Osteocyte (in vitro differentiated cells): ENCODE data around the gene LCE3A. TPM values are rescaled to one million over a fixed set of nuclear protein-coding genes. Genes with fewer than 3 reads are reported as not detected.
"Not testable (repeated sequence)": the region's sequence is repeated elsewhere in the genome, so short reads cannot be mapped to it uniquely, and the experiment has no call there.

Experiments used
- DNase-seq: peaks from one replicate; pipeline ENCODE4 v3.0.0; 2021; ENCODE audit warnings: mixed read lengths; ENCODE audit not compliant: unreplicated experiment; ENCODE audit errors: extremely low spot score
- H3K27ac Mint-ChIP-seq: one replicate; pipeline ENCODE4 v1.8.0; 2021; ENCODE audit warnings: mild to moderate bottlenecking, mixed read lengths; ENCODE audit not compliant: unreplicated experiment
- H3K27me3 Mint-ChIP-seq: one replicate; pipeline ENCODE4 v1.8.0; 2021; ENCODE audit warnings: mixed read lengths; ENCODE audit not compliant: unreplicated experiment
- H3K36me3 Mint-ChIP-seq: one replicate; pipeline ENCODE4 v1.8.0; 2021; ENCODE audit warnings: mixed read lengths; ENCODE audit not compliant: unreplicated experiment
- H3K4me1 Mint-ChIP-seq: one replicate; pipeline ENCODE4 v1.8.0; 2021; ENCODE audit warnings: mixed read lengths; ENCODE audit not compliant: unreplicated experiment
- H3K4me3 Mint-ChIP-seq: one replicate; pipeline ENCODE4 v1.8.0; 2021; ENCODE audit warnings: mild to moderate bottlenecking, moderate library complexity, mixed read lengths; ENCODE audit not compliant: unreplicated experiment
- H3K9me3 Mint-ChIP-seq: one replicate; pipeline ENCODE4 v1.8.0; 2021; ENCODE audit warnings: mixed read lengths; ENCODE audit not compliant: unreplicated experiment
- long read RNA-seq: library from polyadenylated mRNA; unstranded; transcript quantifications from one replicate; pipeline ENCODE4 v2.0.0, GENCODE V29; 2021
- total RNA-seq: library from RNA; stranded (reverse); gene quantifications from 2 replicates; pipeline ENCODE4 v1.2.1, GENCODE V29; 2021
- TF ChIP-seq, protein P1 (sequence below): fragments of 200-600 bp; sonication (generic); IDR thresholded peaks from 2 replicates; pipeline ENCODE4 v1.5.0; 2021; ENCODE audit warnings: antibody characterized with exemption, mild to moderate bottlenecking, moderate library complexity

Gene LCE3A
- not detected in 2 replicates for total RNA-seq
- long read RNA-seq, result 0 reads

DNA sequence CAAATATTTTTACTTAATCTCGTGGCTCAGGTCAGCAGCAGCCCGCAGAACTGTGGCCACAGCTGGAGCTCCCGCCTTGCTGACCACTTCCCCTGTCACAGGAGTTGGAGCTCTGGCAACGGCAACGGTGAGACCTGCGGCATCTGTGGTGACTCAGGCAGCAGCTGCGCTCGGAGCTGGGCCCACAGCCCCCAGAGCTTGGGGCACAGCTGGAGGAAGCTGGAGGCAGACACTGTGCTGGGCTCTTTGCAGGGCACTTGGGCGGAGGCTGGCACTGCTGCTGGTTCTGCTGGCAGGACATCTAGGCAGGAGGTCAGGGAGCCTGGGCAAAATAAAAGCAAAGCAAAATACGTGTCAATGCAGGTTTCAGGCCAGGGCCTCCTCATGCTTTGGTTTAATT lies at the start of gene LCE3A:
Gene LCE3A (minus strand): TSS at position 301 of the 400 bp plus-strand sequence. CDS start 0 bp downstream, at position 301.
- no peaks in the 10 kb centered on the region for H3K36me3 Mint-ChIP-seq
- no peak for DNase-seq
- TF ChIP-seq, protein P1, sequence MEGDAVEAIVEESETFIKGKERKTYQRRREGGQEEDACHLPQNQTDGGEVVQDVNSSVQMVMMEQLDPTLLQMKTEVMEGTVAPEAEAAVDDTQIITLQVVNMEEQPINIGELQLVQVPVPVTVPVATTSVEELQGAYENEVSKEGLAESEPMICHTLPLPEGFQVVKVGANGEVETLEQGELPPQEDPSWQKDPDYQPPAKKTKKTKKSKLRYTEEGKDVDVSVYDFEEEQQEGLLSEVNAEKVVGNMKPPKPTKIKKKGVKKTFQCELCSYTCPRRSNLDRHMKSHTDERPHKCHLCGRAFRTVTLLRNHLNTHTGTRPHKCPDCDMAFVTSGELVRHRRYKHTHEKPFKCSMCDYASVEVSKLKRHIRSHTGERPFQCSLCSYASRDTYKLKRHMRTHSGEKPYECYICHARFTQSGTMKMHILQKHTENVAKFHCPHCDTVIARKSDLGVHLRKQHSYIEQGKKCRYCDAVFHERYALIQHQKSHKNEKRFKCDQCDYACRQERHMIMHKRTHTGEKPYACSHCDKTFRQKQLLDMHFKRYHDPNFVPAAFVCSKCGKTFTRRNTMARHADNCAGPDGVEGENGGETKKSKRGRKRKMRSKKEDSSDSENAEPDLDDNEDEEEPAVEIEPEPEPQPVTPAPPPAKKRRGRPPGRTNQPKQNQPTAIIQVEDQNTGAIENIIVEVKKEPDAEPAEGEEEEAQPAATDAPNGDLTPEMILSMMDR, result no peak
- H3K27me3 Mint-ChIP-seq, result no peaks in the 10 kb centered on the region
- H3K4me3 Mint-ChIP-seq, result no peak within 1 kb of the TSS
- H3K4me1 Mint-ChIP-seq, result no peaks in the 10 kb centered on the region
- H3K9me3 Mint-ChIP-seq, result peaks cover 58% of the 10 kb centered on the region
- no peak within 1 kb of the TSS for H3K27ac Mint-ChIP-seq

GRCh38 chr1:152667648-152668047 lies 44.7 kb upstream of the LCE3A start:
- Mint-ChIP-seq H3K4me1 (no peaks in the 10 kb centered on the region), H3K27ac (no peak overlapping the region), H3K9me3 (peaks cover 4% of the 10 kb centered on the region), H3K27me3 (no peaks in the 10 kb centered on the region), H3K4me3 (no peak overlapping the region), H3K36me3 (no peaks in the 10 kb centered on the region)
- DNase-seq, result no peak
- TF ChIP-seq, protein P1, result no peak

GRCh38 chr1:152666171-152666570 lies 43.3 kb upstream of the LCE3A start:
- not testable (repeated sequence) for H3K36me3 Mint-ChIP-seq, H3K9me3 Mint-ChIP-seq

GRCh38 chr1:152663098-152663497 lies 40.2 kb upstream of the LCE3A start, which contains the start of gene LCE2D:
LCE2D (plus strand) TSS chr1:152663380; CDS start chr1:152664106, 726 bp downstream.
- H3K27ac Mint-ChIP-seq, result no peak within 1 kb of the TSS
- TF ChIP-seq, protein P1, result no peak
- no peaks in the 10 kb centered on the region for H3K36me3 Mint-ChIP-seq
- H3K4me3 Mint-ChIP-seq, result no peak within 1 kb of the TSS
- DNase-seq, result no peak
- H3K4me1 Mint-ChIP-seq, result no peaks in the 10 kb centered on the region
- no peaks in the 10 kb centered on the region for H3K27me3 Mint-ChIP-seq
- peaks cover 4% of the 10 kb centered on the region for H3K9me3 Mint-ChIP-seq

More at GRCh38 chr1:152666171-152666570, 43.3 kb upstream of the LCE3A start:
- not testable (repeated sequence) for H3K27ac Mint-ChIP-seq, H3K4me3 Mint-ChIP-seq, H3K27me3 Mint-ChIP-seq, DNase-seq, H3K4me1 Mint-ChIP-seq

DNA sequence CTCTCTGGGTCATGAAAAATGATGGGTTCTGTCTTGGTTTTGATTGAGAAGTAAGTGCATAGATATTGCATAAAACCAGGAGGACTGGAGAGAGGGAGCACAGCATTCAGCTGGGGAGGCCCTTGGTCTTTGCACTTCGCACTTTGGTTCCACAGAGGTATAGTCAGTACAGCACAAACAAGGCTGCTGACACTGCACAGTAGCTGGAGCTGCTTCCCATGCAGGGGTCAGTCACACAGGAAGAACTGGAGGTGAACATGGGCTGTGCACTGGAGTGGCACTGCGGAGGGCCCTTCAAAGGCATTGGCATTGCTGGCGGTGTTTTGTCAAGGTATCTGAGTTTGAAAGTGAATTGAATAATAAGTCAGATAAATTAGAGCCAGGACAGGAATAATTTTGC lies 35.7 kb upstream of the LCE3A start:
- Mint-ChIP-seq H3K4me1 (no peaks in the 10 kb centered on the region), H3K36me3 (no peaks in the 10 kb centered on the region), H3K4me3 (no peak overlapping the region), H3K27me3 (no peaks in the 10 kb centered on the region), H3K9me3 (no peaks in the 10 kb centered on the region), H3K27ac (no peak overlapping the region)
- DNase-seq, result no peak
- TF ChIP-seq, protein P1, result no peak

DNA sequence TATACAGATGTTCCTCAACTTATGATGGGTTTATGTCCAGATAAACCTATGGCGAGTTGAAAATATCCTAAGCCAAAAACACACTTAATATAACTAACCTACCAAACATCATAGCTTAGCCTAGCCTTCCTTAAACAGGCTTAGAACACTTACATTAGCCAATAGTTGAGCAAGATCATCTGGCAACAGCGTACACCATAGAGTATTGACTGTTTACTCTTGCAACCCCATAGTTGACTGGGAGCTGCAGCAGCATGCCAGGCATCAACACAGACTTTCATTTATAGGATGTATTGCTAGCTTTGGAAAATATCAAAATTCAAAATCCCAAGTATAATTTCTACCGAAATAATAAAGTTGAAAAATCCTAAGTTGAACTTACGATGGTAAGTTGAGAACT lies 34.8 kb upstream of the LCE3A start:
- H3K27ac Mint-ChIP-seq, result no peak overlapping the region
- H3K4me1 Mint-ChIP-seq, result no peaks in the 10 kb centered on the region
- no peaks in the 10 kb centered on the region for H3K27me3 Mint-ChIP-seq

More for the DNA sequence above, 34.8 kb upstream of the LCE3A start:
- no peak overlapping the region for H3K4me3 Mint-ChIP-seq
- DNase-seq, result no peak
- no peaks in the 10 kb centered on the region for H3K36me3 Mint-ChIP-seq
- TF ChIP-seq, protein P1, result no peak
- H3K9me3 Mint-ChIP-seq, result no peaks in the 10 kb centered on the region
